H9 (cell line): ENCODE measurements around the gene SEBOX. TPM values are rescaled to one million over a fixed set of nuclear protein-coding genes. Genes with fewer than 3 reads are reported as not detected.

Experiments
- DNase-seq: peaks from one replicate; pipeline ENCODE4 v3.0.0-alpha.2; 2017
- H2AFZ ChIP-seq: one replicate; pipeline ENCODE4 v1.6.1; 2013; ENCODE audit warnings: mild to moderate bottlenecking, low read length, control low read depth, moderate library complexity
- H2AK5ac ChIP-seq: 2 replicates; pipeline ENCODE4 v1.6.1; 2013; ENCODE audit warnings: low read length, control low read depth, mixed read lengths; ENCODE audit not compliant: insufficient read length
- H2BK120ac ChIP-seq: one replicate; pipeline ENCODE4 v1.6.1; 2013; ENCODE audit warnings: low read depth, mild to moderate bottlenecking, low read length, control low read depth, inconsistent platforms; ENCODE audit not compliant: poor library complexity, severe bottlenecking
- H2BK12ac ChIP-seq: 2 replicates; pipeline ENCODE4 v1.6.1; 2013; ENCODE audit warnings: low read length, control low read depth, mixed read lengths, low read depth; ENCODE audit not compliant: insufficient read length
- H2BK15ac ChIP-seq: 2 replicates; pipeline ENCODE4 v1.6.1; 2013; ENCODE audit warnings: low read depth, low read length, control low read depth
- H2BK20ac ChIP-seq: one replicate; pipeline ENCODE4 v1.6.1; 2013; ENCODE audit warnings: low read depth, mild to moderate bottlenecking, low read length, control low read depth, inconsistent platforms; ENCODE audit not compliant: poor library complexity, severe bottlenecking
- H2BK5ac ChIP-seq: 2 replicates; pipeline ENCODE4 v1.6.1; 2013; ENCODE audit warnings: low read length, control low read depth, mixed read lengths; ENCODE audit not compliant: insufficient read length
- H3K14ac ChIP-seq: 2 replicates; pipeline ENCODE4 v1.6.1; 2013; ENCODE audit warnings: low read length, control low read depth; ENCODE audit not compliant: insufficient read depth
- H3K18ac ChIP-seq: 2 replicates; pipeline ENCODE4 v1.6.1; 2013; ENCODE audit warnings: low read depth, mild to moderate bottlenecking, mixed read lengths, low read length, control low read depth; ENCODE audit not compliant: insufficient read length
- H3K23ac ChIP-seq: 2 replicates; pipeline ENCODE4 v1.6.1; 2013; ENCODE audit warnings: low read length, control low read depth, mixed read lengths, low read depth; ENCODE audit not compliant: insufficient read length
- H3K23me2 ChIP-seq: 2 replicates; pipeline ENCODE4 v1.6.1; 2013; ENCODE audit warnings: low read depth, mild to moderate bottlenecking, mixed read lengths, low read length, control low read depth; ENCODE audit not compliant: insufficient read length, poor library complexity, severe bottlenecking
- H3K27ac ChIP-seq: 2 replicates; pipeline ENCODE4 v1.5.1; 2013; ENCODE audit warnings: low read length, control low read depth, mixed read lengths, low read depth; ENCODE audit not compliant: insufficient read length
- H3K27me3 ChIP-seq: 2 replicates; pipeline ENCODE4 v1.6.1; 2013; ENCODE audit warnings: low read length, control low read depth, inconsistent platforms; ENCODE audit not compliant: insufficient read depth
- H3K4ac ChIP-seq: 2 replicates; pipeline ENCODE4 v1.6.1; 2013; ENCODE audit warnings: low read depth, mild to moderate bottlenecking, control low read depth, inconsistent platforms, low read length, moderate library complexity
- H3K4me1 ChIP-seq: 2 replicates; pipeline ENCODE4 v1.6.1; 2013; ENCODE audit warnings: low read length, control low read depth, inconsistent platforms; ENCODE audit not compliant: insufficient read depth
- H3K4me2 ChIP-seq: 2 replicates; pipeline ENCODE4 v1.6.1; 2013; ENCODE audit warnings: low read length, control low read depth, mixed read lengths; ENCODE audit not compliant: insufficient read length, insufficient read depth
- H3K56ac ChIP-seq: 2 replicates; pipeline ENCODE4 v1.6.1; 2013; ENCODE audit warnings: low read depth, mild to moderate bottlenecking, mixed read lengths, low read length, control low read depth; ENCODE audit not compliant: insufficient read length
- H3K79me1 ChIP-seq: 2 replicates; pipeline ENCODE4 v1.6.1; 2013; ENCODE audit warnings: low read depth, mild to moderate bottlenecking, moderate library complexity, low read length, control low read depth, inconsistent platforms; ENCODE audit not compliant: insufficient read depth, poor library complexity, severe bottlenecking
- H3K79me2 ChIP-seq: 2 replicates; pipeline ENCODE4 v1.6.1; 2013; ENCODE audit warnings: low read length, control low read depth, inconsistent platforms; ENCODE audit not compliant: insufficient read depth
- H3K9ac ChIP-seq: 2 replicates; pipeline ENCODE4 v1.6.1; 2013; ENCODE audit warnings: low read length, control low read depth, mixed read lengths; ENCODE audit not compliant: insufficient read length; ENCODE audit errors: extremely low read depth
- H3K9me3 ChIP-seq: one replicate; pipeline ENCODE4 v1.6.1; 2013; ENCODE audit warnings: low read depth, low read length, inconsistent platforms; ENCODE audit not compliant: control insufficient read depth
- H3T11ph ChIP-seq: one replicate; pipeline ENCODE4 v1.6.1; 2013; ENCODE audit warnings: mild to moderate bottlenecking, low read length, control low read depth, inconsistent platforms
- H4K20me1 ChIP-seq: one replicate; pipeline ENCODE4 v1.6.1; 2013; ENCODE audit not compliant: control insufficient read depth, insufficient read length, insufficient read depth
- H4K5ac ChIP-seq: 2 replicates; pipeline ENCODE4 v1.6.1; 2013; ENCODE audit warnings: low read depth, mild to moderate bottlenecking, mixed read lengths, low read length, control low read depth; ENCODE audit not compliant: insufficient read length
- H4K8ac ChIP-seq: replicated peaks from 2 replicates; pipeline ENCODE4 v1.6.1; 2013; ENCODE audit warnings: low read length, control low read depth, mixed read lengths, low read depth; ENCODE audit not compliant: insufficient read length
- H4K91ac ChIP-seq: 2 replicates; pipeline ENCODE4 v1.6.1; 2013; ENCODE audit warnings: low read depth, mild to moderate bottlenecking, moderate library complexity, mixed read lengths, low read length, control low read depth; ENCODE audit not compliant: insufficient read length
- H3K27ac Mint-ChIP-seq, 3 experiments: 2 replicates in 2 of 3; 3 replicates in 1 of 3; pipeline ENCODE4 v1.8.0; 2020 to 2021; ENCODE audit warnings: mixed read lengths in 3 of 3, mild to moderate bottlenecking in 1 of 3, moderate library complexity in 1 of 3
- H3K27me3 Mint-ChIP-seq: 2 replicates; pipeline ENCODE4 v1.8.0; 2021; ENCODE audit warnings: low read depth, mild to moderate bottlenecking, moderate library complexity, mixed read lengths
- H3K36me3 Mint-ChIP-seq, 3 experiments: 2 replicates in 2 of 3; 3 replicates in 1 of 3; pipeline ENCODE4 v1.8.0; 2020 to 2021; ENCODE audit warnings: low read depth in 3 of 3, mixed read lengths in 3 of 3; ENCODE audit not compliant: insufficient read depth in 1 of 3
- H3K4me1 Mint-ChIP-seq, 2 experiments: 2 replicates each; pipeline ENCODE4 v1.8.0; 2020; ENCODE audit warnings: mixed read lengths in 2 of 2
- H3K4me3 Mint-ChIP-seq, 2 experiments: 2 replicates in 1 of 2; 3 replicates in 1 of 2; pipeline ENCODE4 v1.8.0; 2020 to 2021; ENCODE audit warnings: mild to moderate bottlenecking in 2 of 2, mixed read lengths in 2 of 2, moderate library complexity in 1 of 2
- H3K9me3 Mint-ChIP-seq, 2 experiments: 2 replicates in 1 of 2; 3 replicates in 1 of 2; pipeline ENCODE4 v1.8.0; 2020; ENCODE audit warnings: mild to moderate bottlenecking in 2 of 2, mixed read lengths in 2 of 2, moderate library complexity in 1 of 2
- CTCF ChIP-seq: fragments of 200-600 bp; sonication (generic); conservative IDR thresholded peaks from 3 replicates; pipeline ENCODE4 v1.8.0; 2021; ENCODE audit warnings: antibody characterized with exemption, mild to moderate bottlenecking
- WGBS: extraction: QIAGEN DNeasy Blood & Tissue Kit; methylation state at CpG from one replicate; pipeline ENCODE4 v1.1.7; 2013; ENCODE audit warnings: missing lambda C conversion rate, low lambda C conversion rate, mixed read lengths; ENCODE audit not compliant: insufficient read length; ENCODE audit errors: extremely low coverage; 5-methylcytosine and 5-hydroxymethylcytosine counted together
- total RNA-seq: library from RNA; stranded (reverse); gene quantifications from 2 replicates; pipeline ENCODE4 v1.2.1, GENCODE V29; 2021

Gene SEBOX
- total RNA-seq, 1 experiment from 2014 or later: not detected

- Histone ChIP-seq H3K4ac (no peak overlapping the region), H2BK5ac (no peak overlapping the region), H4K91ac (no peak overlapping the region), H2BK15ac (no peak overlapping the region), H4K5ac (no peak overlapping the region), H3K14ac (peak overlapping the region; percentile 61), H3K23me2 (peaks cover 28% of the 10 kb centered on the region), H3K18ac (peak overlapping the region; percentile 36), H2BK20ac (no peak overlapping the region), H3K9me3 (no peaks in the 10 kb centered on the region), H2BK120ac (no peak overlapping the region), H3K9ac (peak overlapping the region; percentile 64), H3T11ph (no peak overlapping the region), H4K20me1 (no peaks in the 10 kb centered on the region), H3K27ac (no peak overlapping the region), H4K8ac (peak overlapping the region; percentile 16), H3K4me1 (peaks cover 6% of the 10 kb centered on the region), H3K23ac (no peak overlapping the region), H3K56ac (no peak overlapping the region), H3K79me1 (no peaks in the 10 kb centered on the region), H2AK5ac (no peak overlapping the region), H3K27me3 (no peaks in the 10 kb centered on the region), H3K79me2 (peaks cover 39% of the 10 kb centered on the region), H2AFZ (no peak overlapping the region), H3K4me2 (peak overlapping the region; percentile 97), H2BK12ac (no peak overlapping the region)
- Mint-ChIP-seq H3K9me3 (no peaks in the 10 kb centered on the region; a peak in 1 of 5 replicates), H3K36me3 (peaks cover 16 to 24% (median 22%) of the 10 kb centered on the region in 3 experiments; a peak in 6 of 7 replicates), H3K4me1 (peaks cover 45 to 47% of the 10 kb centered on the region in 2 experiments), H3K4me3 (peak overlapping the region; percentile 96), H3K27me3 (no peaks in the 10 kb centered on the region; the same call in 1 of the 2 replicates), H3K27ac (peak overlapping the region in 2 of 3 experiments; percentile 83 to 86; a peak in 5 of 7 replicates)
- WGBS: no CpG with 5 or more reads among the region's 40 CpGs
- TF ChIP-seq CTCF: no peak; the same call in 2 of the 3 replicates
- peak; percentile 54 for DNase-seq
These were observed 46.8 kb downstream of the SEBOX start for GRCh38 chr17:28317966-28318758.
